ENCODE data around the gene SNCAIP. TPM values are rescaled to one million over a fixed set of nuclear protein-coding genes. Genes with fewer than 3 reads are reported as not detected.

SNCAIP gene
- total RNA-seq, 1 donor from 2014 or later: 4.2 TPM

- no peak overlapping the region for H3K27ac Mint-ChIP-seq (ENCODE audit: unreplicated experiment)
- peaks cover 26% of the 10 kb centered on the region for H3K4me1 Mint-ChIP-seq (ENCODE audit: unreplicated experiment)
- TF ChIP-seq, protein P1, sequence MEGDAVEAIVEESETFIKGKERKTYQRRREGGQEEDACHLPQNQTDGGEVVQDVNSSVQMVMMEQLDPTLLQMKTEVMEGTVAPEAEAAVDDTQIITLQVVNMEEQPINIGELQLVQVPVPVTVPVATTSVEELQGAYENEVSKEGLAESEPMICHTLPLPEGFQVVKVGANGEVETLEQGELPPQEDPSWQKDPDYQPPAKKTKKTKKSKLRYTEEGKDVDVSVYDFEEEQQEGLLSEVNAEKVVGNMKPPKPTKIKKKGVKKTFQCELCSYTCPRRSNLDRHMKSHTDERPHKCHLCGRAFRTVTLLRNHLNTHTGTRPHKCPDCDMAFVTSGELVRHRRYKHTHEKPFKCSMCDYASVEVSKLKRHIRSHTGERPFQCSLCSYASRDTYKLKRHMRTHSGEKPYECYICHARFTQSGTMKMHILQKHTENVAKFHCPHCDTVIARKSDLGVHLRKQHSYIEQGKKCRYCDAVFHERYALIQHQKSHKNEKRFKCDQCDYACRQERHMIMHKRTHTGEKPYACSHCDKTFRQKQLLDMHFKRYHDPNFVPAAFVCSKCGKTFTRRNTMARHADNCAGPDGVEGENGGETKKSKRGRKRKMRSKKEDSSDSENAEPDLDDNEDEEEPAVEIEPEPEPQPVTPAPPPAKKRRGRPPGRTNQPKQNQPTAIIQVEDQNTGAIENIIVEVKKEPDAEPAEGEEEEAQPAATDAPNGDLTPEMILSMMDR (IDR thresholded peaks at IDR 0.05): no peak
Observed at GRCh38 chr5:122499585-122499984, 187.5 kb downstream of the SNCAIP start.

DNA sequence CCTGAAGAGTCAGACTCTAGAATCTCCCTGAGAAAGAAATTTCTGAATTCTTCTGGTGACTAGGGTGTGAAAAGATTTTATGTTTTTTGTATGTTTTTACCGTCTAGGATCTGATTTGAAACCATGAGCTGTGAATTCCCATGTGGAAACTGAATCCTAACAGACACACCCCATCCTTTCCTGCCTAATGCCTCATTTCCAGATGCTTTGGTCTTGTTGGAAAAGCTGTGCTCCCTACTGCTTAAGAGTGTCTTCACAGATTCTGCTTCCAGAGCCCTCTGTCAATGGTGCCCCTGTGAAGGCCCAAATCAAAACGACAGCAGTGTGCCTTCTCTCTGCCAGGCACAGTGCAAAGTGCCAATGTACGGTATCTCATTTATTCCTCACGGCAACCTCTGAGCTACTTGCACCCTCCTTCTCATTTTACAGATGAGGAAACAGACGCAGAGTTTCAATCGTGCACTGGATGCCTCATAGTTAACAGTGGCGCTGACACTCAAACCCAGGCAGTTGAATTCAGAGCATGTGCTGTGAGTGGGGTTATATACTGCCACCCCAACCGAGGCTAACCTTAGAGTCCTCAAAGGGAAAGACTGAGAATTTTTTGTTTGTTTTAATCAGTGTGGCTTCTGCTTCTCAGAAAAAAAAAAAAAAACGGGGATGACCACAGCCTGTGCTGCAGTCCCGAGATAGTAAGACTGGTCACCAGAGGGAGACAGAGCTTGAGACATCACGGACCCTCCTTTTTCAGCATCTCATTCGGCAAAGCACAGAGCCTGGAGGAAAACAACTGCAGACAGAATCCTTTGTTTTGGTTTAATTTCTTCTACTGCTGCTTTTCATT, 188.4 kb downstream of the SNCAIP start:
- H3K4me3 Mint-ChIP-seq (ENCODE audit: unreplicated experiment): peak overlapping the region; percentile 67
- peaks cover 6% of the 10 kb centered on the region for H3K27me3 Mint-ChIP-seq (ENCODE audit: unreplicated experiment)
- H3K36me3 Mint-ChIP-seq (ENCODE audit: unreplicated experiment): no peaks in the 10 kb centered on the region
- TF ChIP-seq, protein P1 (IDR thresholded peaks at IDR 0.05): peak; percentile 78
- no peaks in the 10 kb centered on the region for H3K9me3 Mint-ChIP-seq (ENCODE audit: unreplicated experiment)
- no peak for DNase-seq (ENCODE audit: extremely low spot score, unreplicated experiment)
- H3K4me1 Mint-ChIP-seq (ENCODE audit: unreplicated experiment): peaks cover 26% of the 10 kb centered on the region
- H3K27ac Mint-ChIP-seq (ENCODE audit: unreplicated experiment): peak overlapping the region; percentile 89

More at GRCh38 chr5:122499585-122499984, 187.5 kb downstream of the SNCAIP start:
- Mint-ChIP-seq H3K4me3 (ENCODE audit: unreplicated experiment) (no peak overlapping the region), H3K9me3 (ENCODE audit: unreplicated experiment) (no peaks in the 10 kb centered on the region), H3K36me3 (ENCODE audit: unreplicated experiment) (no peaks in the 10 kb centered on the region), H3K27me3 (ENCODE audit: unreplicated experiment) (peaks cover 3% of the 10 kb centered on the region)
- DNase-seq (ENCODE audit: extremely low spot score, unreplicated experiment): no peak

DNA sequence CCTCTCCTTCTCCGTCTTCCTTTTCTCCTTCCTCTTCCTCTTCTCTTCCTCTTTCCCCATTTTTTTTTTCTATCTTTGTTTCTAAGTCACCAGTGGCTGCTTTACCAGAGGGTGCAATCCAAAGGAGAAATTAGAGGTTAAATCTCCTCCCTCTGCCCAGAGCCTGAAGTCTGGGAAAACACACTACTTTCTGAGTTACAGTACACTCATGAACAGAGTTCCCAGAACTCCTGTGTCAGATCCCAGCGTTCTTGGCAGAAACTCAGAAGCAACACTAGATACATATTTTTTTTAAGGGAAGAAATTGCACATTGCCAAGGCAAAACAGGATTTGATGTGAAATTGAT, 189.0 kb downstream of the SNCAIP start:
- Mint-ChIP-seq H3K27ac (ENCODE audit: unreplicated experiment) (peak overlapping the region; percentile 89), H3K36me3 (ENCODE audit: unreplicated experiment) (no peaks in the 10 kb centered on the region)

DNA sequence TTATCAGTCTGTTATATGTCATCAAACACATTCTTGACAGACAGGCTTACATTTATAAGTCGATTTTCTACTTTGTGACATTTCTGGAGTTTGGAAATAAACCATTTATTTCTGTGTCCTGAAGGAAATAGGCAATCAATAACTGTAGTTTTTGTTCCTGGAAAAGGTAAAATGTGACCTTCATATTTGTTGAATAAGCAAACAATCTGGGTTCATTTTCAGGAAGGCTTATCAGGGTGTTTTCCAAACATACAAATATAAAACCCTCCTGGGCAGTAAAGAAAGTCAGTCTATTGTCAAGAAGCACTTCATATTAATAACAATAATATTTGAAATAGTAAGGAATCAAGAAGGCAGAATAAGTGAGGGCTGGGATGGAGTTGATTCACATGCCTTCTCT, 195.0 kb downstream of the SNCAIP start:
- Mint-ChIP-seq H3K4me1 (ENCODE audit: unreplicated experiment) (peaks cover 1% of the 10 kb centered on the region), H3K27me3 (ENCODE audit: unreplicated experiment) (peaks cover 24% of the 10 kb centered on the region), H3K9me3 (ENCODE audit: unreplicated experiment) (no peaks in the 10 kb centered on the region), H3K36me3 (ENCODE audit: unreplicated experiment) (no peaks in the 10 kb centered on the region), H3K4me3 (ENCODE audit: unreplicated experiment) (no peak overlapping the region), H3K27ac (ENCODE audit: unreplicated experiment) (no peak overlapping the region)
- TF ChIP-seq, protein P1 (IDR thresholded peaks at IDR 0.05): no peak
- no peak for DNase-seq (ENCODE audit: extremely low spot score, unreplicated experiment)

More for the DNA sequence above, 189.0 kb downstream of the SNCAIP start:
- Mint-ChIP-seq H3K27me3 (ENCODE audit: unreplicated experiment) (peaks cover 12% of the 10 kb centered on the region), H3K9me3 (ENCODE audit: unreplicated experiment) (no peaks in the 10 kb centered on the region), H3K4me3 (ENCODE audit: unreplicated experiment) (peak overlapping the region; percentile 67), H3K4me1 (ENCODE audit: unreplicated experiment) (peaks cover 26% of the 10 kb centered on the region)
- no peak for DNase-seq (ENCODE audit: extremely low spot score, unreplicated experiment)
- TF ChIP-seq, protein P1 (IDR thresholded peaks at IDR 0.05): no peak

GRCh38 chr5:122507581-122507980, 195.5 kb downstream of the SNCAIP start:
- Mint-ChIP-seq H3K4me1 (ENCODE audit: unreplicated experiment) (peaks cover 1% of the 10 kb centered on the region), H3K9me3 (ENCODE audit: unreplicated experiment) (no peaks in the 10 kb centered on the region), H3K27ac (ENCODE audit: unreplicated experiment) (no peak overlapping the region), H3K4me3 (ENCODE audit: unreplicated experiment) (no peak overlapping the region), H3K27me3 (ENCODE audit: unreplicated experiment) (peaks cover 24% of the 10 kb centered on the region), H3K36me3 (ENCODE audit: unreplicated experiment) (no peaks in the 10 kb centered on the region)
- TF ChIP-seq, protein P1 (IDR thresholded peaks at IDR 0.05): no peak
- DNase-seq (ENCODE audit: extremely low spot score, unreplicated experiment): no peak
